Tibial nerve (tissue), 4 donors: Measurements from ENCODE around the gene BCAS3. TPM values are rescaled to one million over a fixed set of nuclear protein-coding genes. Genes with fewer than 3 reads are reported as not detected.

Source experiments
- DNase-seq, 2 donors: peaks; one replicate each; pipeline ENCODE4 v3.0.0-alpha.2; 2019; ENCODE audit warnings: low spot score in 2 of 2
- H3K27ac ChIP-seq, 4 donors: fragments of 200-600 bp; sonication (generic) in 3 of 4; one replicate each; pipeline ENCODE4 v1.5.1; 2017 to 2019; ENCODE audit warnings: mild to moderate bottlenecking in 1 of 4
- H3K27me3 ChIP-seq, 2 donors: fragments of 200-600 bp; sonication (generic) in 1 of 2; one replicate each; pipeline versions ENCODE4 v1.5.1 to v1.6.0; 2017 to 2019
- H3K36me3 ChIP-seq, 3 donors: fragments of 200-600 bp; sonication (generic); one replicate each; pipeline ENCODE4 v1.5.1; 2018 to 2019
- H3K4me1 ChIP-seq, 4 donors: fragments of 200-600 bp; sonication (generic) in 3 of 4; one replicate each; pipeline ENCODE4 v1.5.1; 2017 to 2019
- H3K4me3 ChIP-seq, 4 donors: fragments of 200-600 bp; sonication (generic) in 3 of 4; one replicate each; pipeline ENCODE4 v1.5.1; 2017 to 2019; ENCODE audit warnings: mild to moderate bottlenecking in 1 of 4, moderate library complexity in 1 of 4
- H3K9me3 ChIP-seq, 4 donors: fragments of 200-600 bp; sonication (generic) in 3 of 4; one replicate each; pipeline ENCODE4 v1.5.1; 2017 to 2019
- CTCF ChIP-seq, 5 experiments: fragments of 200-600 bp in 3 of 5; fragments of 450-650 bp in 2 of 5; sonication (generic) in 3 of 5; IDR thresholded peaks; one replicate each; pipeline ENCODE4 v1.5.1; 2016 to 2019; ENCODE audit warnings: antibody characterized with exemption in 5 of 5, mild to moderate bottlenecking in 3 of 5, moderate library complexity in 2 of 5
- EP300 ChIP-seq, 2 donors: sonication (generic); formaldehyde crosslinking; IDR thresholded peaks; one replicate each; pipeline ENCODE4 v1.6.1; 2017; ENCODE audit warnings: antibody characterized with exemption in 2 of 2, mild to moderate bottlenecking in 1 of 2
- POLR2A ChIP-seq, 2 donors: fragments of 450-650 bp; IDR thresholded peaks; one replicate each; pipeline ENCODE4 v1.6.1; 2017; ENCODE audit warnings: antibody characterized with exemption in 2 of 2, mild to moderate bottlenecking in 2 of 2, moderate library complexity in 2 of 2
- WGBS, 2 donors: methylation state at CpG; one replicate each; pipeline ENCODE4 v1.1.5; 2018; 5-methylcytosine and 5-hydroxymethylcytosine counted together
- total RNA-seq, 4 donors: library from RNA; depleted of rRNA; stranded (reverse); fragments of >200 nt; gene quantifications; one replicate each; pipeline ENCODE4 v1.1.0, GENCODE V29; 2016

The BCAS3 gene
- total RNA-seq, 4 donors from 2014 or later = 26.4 to 48.1 (median 44.8) TPM

- Histone ChIP-seq H3K27me3 (no peaks in the 10 kb centered on the region), H3K4me1 (no peaks in the 10 kb centered on the region), H3K27ac (no peak overlapping the region), H3K9me3 (no peaks in the 10 kb centered on the region), H3K4me3 (no peak overlapping the region), H3K36me3 (no peaks in the 10 kb centered on the region)
- TF ChIP-seq CTCF (IDR thresholded peaks at IDR 0.05) (no peak), POLR2A (IDR thresholded peaks at IDR 0.05) (no peak), EP300 (IDR thresholded peaks at IDR 0.05) (no peak)
- DNase-seq = no peak
These were observed 550.2 kb downstream of the BCAS3 start for GRCh38 chr17:61227866-61228265.

GRCh38 chr17:61230461-61230860 lies 552.8 kb downstream of the BCAS3 start:
- DNase-seq = no peak
- no peaks in the 10 kb centered on the region for H3K27me3 ChIP-seq
- H3K36me3 ChIP-seq = no peaks in the 10 kb centered on the region
- TF ChIP-seq CTCF (IDR thresholded peaks at IDR 0.05) (no peak), POLR2A (IDR thresholded peaks at IDR 0.05) (no peak), EP300 (IDR thresholded peaks at IDR 0.05) (no peak)
- WGBS, 2 donors = 83 to 94% methylated on average over 2 of the region's 2 CpGs
- H3K4me1 ChIP-seq = peaks cover 0 to 9% (median 2%) of the 10 kb centered on the region in 4 donors
- no peak overlapping the region for H3K4me3 ChIP-seq
- H3K27ac ChIP-seq = no peak overlapping the region
- no peaks in the 10 kb centered on the region for H3K9me3 ChIP-seq

GRCh38 chr17:61230972-61231820 lies 553.5 kb downstream of the BCAS3 start:
- Histone ChIP-seq H3K4me1 (peaks cover 0 to 17% (median 3%) of the 10 kb centered on the region in 4 donors), H3K36me3 (no peaks in the 10 kb centered on the region), H3K27ac (no peak overlapping the region), H3K4me3 (no peak overlapping the region), H3K9me3 (no peaks in the 10 kb centered on the region), H3K27me3 (no peaks in the 10 kb centered on the region)
- no peak for TF ChIP-seq CTCF (IDR thresholded peaks at IDR 0.05)
- no peak for TF ChIP-seq EP300 (IDR thresholded peaks at IDR 0.05)
- TF ChIP-seq POLR2A (IDR thresholded peaks at IDR 0.05) = no peak
- DNase-seq = no peak
- WGBS, 2 donors = 89 to 94% methylated on average over 4 of the region's 4 CpGs

- TF ChIP-seq POLR2A (IDR thresholded peaks at IDR 0.05) = no peak
- no peak for TF ChIP-seq CTCF (IDR thresholded peaks at IDR 0.05)
- no peak for TF ChIP-seq EP300 (IDR thresholded peaks at IDR 0.05)
- Histone ChIP-seq H3K27me3 (no peaks in the 10 kb centered on the region), H3K4me3 (no peak overlapping the region), H3K36me3 (no peaks in the 10 kb centered on the region), H3K27ac (no peak overlapping the region), H3K4me1 (peaks cover 0 to 19% (median 3%) of the 10 kb centered on the region in 4 donors), H3K9me3 (no peaks in the 10 kb centered on the region)
- WGBS, 2 donors = 79 to 88% methylated on average over 3 of the region's 3 CpGs
- no peak for DNase-seq
These were observed 555.2 kb downstream of the BCAS3 start for GRCh38 chr17:61232871-61233270.

GRCh38 chr17:61233991-61234750 lies 556.5 kb downstream of the BCAS3 start:
- no peak overlapping the region for H3K27ac ChIP-seq
- 97 to 100% methylated on average over 1 of the region's 1 CpG for WGBS, 2 donors
- no peaks in the 10 kb centered on the region for H3K36me3 ChIP-seq
- H3K9me3 ChIP-seq = no peaks in the 10 kb centered on the region
- TF ChIP-seq CTCF (IDR thresholded peaks at IDR 0.05) = no peak
- TF ChIP-seq EP300 (IDR thresholded peaks at IDR 0.05) = no peak
- TF ChIP-seq POLR2A (IDR thresholded peaks at IDR 0.05) = no peak
- H3K27me3 ChIP-seq = no peaks in the 10 kb centered on the region
- DNase-seq = no peak
- H3K4me3 ChIP-seq = no peak overlapping the region
- peaks cover 0 to 19% (median 3%) of the 10 kb centered on the region in 4 donors for H3K4me1 ChIP-seq
